Astrocyte of the cerebellum (primary cell): ENCODE data around the gene COL27A1.

Source experiments
- DNase-seq: peaks from one replicate; pipeline ENCODE4 v3.0.0-alpha.2; 2011; ENCODE audit warnings: low read depth
- H3K4me3 ChIP-seq: 2 replicates; pipeline ENCODE4 v1.5.1; 2011; ENCODE audit warnings: mild to moderate bottlenecking, low read depth, low read length, moderate library complexity
- in situ Hi-C: cut with HindIII; loops from 2 replicates; pipeline ENCODE4 v1.10.0; 2017; ENCODE audit warnings: low sequenced_read_pairs
- TF ChIP-seq, protein P1 (sequence below): IDR thresholded peaks from 2 replicates; pipeline ENCODE4 v1.5.1; 2012; ENCODE audit warnings: low read length, low read depth, moderate library complexity, mild to moderate bottlenecking; ENCODE audit errors: missing control alignments

The COL27A1 gene

DNA sequence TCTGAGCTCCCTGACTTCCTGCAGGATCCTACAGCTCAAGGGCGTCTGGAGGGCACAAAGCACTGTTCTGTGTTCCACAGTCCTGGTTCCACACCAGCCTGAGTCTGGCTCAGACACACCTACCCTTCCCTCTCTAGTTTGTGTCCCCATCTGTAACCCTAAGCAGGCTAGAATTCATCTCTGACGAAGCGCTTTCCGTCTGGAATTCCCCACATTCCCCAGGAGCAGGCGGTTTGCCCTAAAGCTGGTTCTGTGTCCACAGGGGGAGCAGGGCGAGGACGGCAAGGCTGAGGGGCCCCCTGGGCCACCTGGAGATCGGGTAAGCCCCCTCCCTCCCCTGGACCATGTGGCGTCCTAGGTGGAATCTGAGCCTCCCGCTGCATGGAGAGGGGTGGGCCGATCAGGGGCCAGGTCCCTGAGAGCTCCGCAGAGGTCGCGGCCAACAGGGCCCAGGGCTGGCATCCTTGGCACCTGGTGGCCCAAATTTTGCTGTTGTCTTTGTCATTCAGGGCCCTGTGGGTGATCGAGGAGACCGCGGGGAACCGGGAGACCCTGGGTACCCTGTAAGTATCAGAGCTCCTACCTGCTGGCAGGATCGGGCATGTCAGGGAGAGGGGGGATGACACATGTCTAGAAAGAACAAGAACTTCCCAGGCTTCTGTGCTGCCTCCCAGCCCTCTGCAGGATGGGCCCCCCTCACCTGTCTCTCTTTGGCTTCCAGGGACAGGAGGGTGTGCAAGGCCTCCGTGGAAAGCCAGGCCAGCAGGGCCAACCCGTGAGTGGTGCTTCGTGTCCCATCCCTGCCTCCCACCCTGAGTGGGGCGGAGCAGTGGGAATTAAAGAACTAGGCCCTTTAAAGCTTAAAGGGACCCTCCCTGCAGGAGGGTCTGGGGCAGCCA is 133.1 kb downstream of the COL27A1 start:
- TF ChIP-seq, protein P1, sequence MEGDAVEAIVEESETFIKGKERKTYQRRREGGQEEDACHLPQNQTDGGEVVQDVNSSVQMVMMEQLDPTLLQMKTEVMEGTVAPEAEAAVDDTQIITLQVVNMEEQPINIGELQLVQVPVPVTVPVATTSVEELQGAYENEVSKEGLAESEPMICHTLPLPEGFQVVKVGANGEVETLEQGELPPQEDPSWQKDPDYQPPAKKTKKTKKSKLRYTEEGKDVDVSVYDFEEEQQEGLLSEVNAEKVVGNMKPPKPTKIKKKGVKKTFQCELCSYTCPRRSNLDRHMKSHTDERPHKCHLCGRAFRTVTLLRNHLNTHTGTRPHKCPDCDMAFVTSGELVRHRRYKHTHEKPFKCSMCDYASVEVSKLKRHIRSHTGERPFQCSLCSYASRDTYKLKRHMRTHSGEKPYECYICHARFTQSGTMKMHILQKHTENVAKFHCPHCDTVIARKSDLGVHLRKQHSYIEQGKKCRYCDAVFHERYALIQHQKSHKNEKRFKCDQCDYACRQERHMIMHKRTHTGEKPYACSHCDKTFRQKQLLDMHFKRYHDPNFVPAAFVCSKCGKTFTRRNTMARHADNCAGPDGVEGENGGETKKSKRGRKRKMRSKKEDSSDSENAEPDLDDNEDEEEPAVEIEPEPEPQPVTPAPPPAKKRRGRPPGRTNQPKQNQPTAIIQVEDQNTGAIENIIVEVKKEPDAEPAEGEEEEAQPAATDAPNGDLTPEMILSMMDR: no peak
- H3K4me3 ChIP-seq: no peak overlapping the region
- DNase-seq: peak; percentile 27
- in situ Hi-C loops: no loop called here

DNA sequence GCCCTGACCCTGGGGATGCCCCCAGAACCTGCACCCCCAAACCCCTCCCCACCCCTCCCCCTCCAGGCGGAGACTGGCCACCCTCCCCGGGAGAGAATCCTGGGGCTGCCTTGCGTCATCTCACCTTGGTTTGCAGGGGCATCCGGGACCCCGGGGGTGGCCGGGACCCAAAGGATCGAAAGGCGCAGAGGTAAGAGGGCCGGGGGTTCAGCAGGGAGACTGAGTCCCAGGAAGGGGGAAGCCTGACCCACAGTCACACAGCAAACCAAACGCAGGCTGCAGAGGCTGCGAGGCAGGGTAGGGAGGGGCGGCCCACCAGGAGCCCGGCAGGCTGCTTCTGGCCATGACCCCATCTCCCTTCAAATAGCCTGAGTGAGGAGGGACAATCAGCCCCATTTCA is 133.8 kb downstream of the COL27A1 start:
- DNase-seq: no peak
- in situ Hi-C loops: no loop called here
- no peak overlapping the region for H3K4me3 ChIP-seq
- TF ChIP-seq, protein P1: no peak

DNA sequence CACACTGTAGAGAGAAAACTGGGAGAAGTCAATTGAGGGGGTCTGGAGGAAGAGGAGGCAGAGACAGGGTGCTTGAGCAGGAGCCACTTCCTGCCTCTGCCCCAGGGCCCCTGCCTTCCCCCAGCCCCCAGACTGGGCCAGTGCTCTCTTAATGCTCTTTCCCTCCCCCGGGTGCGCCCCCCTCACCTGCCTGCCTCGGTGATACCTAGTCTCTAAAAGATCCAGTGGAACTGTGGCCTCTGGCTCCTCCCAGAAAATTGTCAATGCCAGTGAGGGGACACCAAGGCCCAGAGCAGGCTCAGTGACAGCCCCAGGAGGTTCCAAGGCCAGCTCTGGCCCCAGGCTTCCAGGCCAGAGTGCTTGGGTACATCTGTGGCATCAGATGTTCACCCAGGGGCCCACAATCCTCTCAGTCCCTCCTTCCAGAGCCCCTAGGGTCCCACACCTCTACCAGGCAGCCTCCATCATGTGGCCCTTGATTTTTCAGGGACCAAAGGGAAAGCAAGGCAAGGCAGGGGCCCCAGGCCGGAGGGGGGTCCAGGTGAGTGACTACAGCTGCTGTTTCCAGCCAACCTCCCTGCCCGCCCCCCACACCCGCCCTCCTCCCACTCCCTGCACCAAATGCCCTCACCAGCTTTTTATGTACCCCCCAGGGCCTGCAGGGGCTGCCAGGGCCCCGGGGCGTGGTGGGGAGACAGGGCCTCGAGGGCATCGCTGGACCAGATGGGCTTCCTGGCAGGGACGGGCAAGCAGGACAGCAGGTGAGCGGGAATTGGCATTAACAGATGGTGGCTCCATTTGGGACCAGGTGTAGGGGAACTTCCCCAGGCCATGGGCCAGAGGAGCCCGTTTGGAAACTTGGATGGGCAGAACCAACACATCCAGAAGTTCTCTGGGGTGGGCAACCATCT is 134.5 kb downstream of the COL27A1 start:
- TF ChIP-seq, protein P1: no peak
- in situ Hi-C loops: no loop called here
- H3K4me3 ChIP-seq: no peak overlapping the region
- no peak for DNase-seq

DNA sequence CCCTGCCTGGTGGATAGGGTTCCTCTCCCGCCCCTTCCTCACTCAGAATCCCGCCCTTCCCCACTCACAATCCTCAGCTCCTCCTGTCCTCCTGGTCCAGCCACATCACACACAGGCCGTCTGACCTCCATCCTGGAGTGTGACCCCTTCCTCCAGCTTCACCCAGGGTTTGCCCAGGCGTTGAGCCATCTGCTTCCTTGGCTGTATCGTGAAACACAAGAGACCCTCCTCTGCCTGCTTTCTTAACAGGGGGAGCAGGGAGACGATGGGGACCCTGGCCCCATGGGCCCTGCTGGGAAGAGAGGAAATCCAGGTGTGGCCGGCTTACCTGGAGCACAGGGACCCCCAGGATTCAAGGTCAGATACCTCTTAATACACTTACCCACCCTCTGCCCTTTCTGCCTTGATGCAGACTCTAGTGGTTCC is 135.2 kb downstream of the COL27A1 start:
- TF ChIP-seq, protein P1: no peak
- H3K4me3 ChIP-seq: no peak overlapping the region
- in situ Hi-C loops: no loop called here
- DNase-seq: no peak

DNA sequence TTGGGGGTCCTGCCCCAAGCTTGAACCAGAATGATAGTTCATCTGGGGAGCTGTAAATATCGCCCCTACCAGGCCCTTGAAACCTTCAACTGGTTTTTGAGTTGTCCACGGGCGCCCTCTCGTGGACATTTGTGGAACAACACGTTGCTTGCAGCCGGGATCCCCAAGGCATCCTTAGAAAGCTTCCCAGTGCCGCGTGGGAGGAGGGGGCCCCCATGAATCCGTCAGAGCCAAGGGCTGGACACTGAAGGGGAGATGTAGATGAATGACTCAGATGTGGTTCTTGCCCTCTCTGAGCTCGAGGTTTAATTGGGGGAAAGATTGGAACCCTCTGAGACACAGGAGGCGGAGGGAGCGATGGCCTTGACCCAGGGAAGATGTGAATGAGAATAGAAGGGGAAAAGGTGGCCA is 135.7 kb downstream of the COL27A1 start:
- TF ChIP-seq, protein P1: peak; percentile 88
- DNase-seq: peak; percentile 42
- in situ Hi-C loops: no loop called here
- H3K4me3 ChIP-seq: no peak overlapping the region

DNA sequence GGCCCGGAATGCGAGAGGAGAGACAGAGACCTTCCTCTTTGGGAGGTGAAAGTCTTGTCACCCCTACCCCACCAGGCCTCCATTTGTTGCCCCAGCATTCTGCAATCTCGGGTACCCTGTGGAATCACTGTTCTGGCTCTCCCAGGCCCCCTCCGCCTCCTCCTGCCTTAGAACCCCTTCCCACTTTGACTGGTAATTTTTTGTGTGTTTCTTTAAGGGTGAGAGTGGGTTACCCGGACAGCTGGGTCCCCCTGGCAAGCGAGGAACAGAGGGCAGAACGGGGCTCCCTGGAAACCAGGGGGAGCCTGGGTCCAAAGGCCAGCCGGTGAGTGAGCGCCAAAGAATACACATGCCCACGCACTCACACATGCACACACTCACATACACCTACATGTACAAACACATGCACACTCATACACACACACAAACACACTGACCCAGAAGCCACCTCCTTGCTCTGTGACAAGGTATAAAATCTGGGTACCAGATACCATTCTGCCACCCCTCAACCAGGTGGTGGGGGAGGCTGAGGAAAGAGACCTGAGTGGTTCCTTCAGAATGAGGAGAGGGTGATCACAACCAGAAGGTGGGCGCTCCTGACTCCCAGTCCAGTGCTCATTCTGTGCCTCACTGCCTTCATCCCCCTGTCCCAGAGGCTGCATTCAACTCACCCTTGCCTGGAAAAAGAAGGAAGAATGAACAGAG is 136.7 kb downstream of the COL27A1 start:
- no peak overlapping the region for H3K4me3 ChIP-seq
- in situ Hi-C loops: no loop called here
- TF ChIP-seq, protein P1: no peak
- DNase-seq: no peak
